ENCODE data around the gene PDGFRB. TPM values are rescaled to one million over a fixed set of nuclear protein-coding genes. Genes with fewer than 3 reads are reported as not detected.

The PDGFRB gene
- polyA plus RNA-seq, 1 experiment, result 276 TPM

DNA sequence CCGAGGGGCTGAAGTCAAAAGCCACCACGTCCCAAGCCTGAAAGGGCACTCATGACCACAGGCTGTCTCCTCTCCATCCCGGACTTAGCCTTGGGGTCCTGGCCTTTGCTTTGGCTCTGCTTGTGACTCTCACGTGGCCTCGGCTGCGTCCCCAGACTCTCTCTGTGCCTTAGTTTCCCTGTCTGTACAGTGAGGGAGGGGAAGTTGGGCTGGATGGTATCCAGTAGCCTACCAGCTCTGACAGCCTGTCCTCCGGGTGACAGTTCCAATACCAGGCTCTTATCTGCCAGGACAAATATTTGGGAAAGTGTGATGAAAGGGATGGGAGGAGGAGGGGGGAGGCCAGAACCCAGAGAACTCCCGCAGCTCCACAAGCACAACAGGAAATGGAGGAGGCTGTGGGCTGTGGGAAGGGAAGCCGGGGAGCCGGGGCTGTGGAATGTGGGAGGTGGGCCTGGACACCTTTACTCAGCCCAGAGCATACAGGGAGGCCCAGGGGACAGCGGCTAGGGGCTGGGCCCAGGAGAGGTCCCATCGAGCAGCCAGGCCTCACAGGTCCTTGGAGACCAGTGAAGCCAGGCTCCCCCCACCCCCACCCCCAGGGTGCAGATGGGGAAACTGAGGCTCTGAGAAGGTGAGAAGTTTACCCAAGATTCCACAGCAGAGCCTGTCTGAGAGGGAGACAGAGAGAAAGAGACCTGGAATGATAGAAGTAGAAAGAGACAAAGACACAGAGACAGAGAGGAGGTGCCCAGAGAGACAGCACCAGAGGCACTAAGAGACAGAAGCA is 18.3 kb downstream of the PDGFRB start:
- ChIA-PET CTCF (interaction anchor here (0.8 to 3.4 kb wide), 5 partner anchors 11 to 76 kb away, joined by 3 to 24 read pairs (median 7); partner anchors contain the start of gene PDGFRB), POLR2A (no interaction called here)
- Histone ChIP-seq H3K36me3 (ENCODE audit: control insufficient read depth, insufficient read depth, low read length) (peaks cover 47% of the 10 kb centered on the region), H3K4me3 (ENCODE audit: low read depth, low read length) (no peak overlapping the region), H3K27me3 (ENCODE audit: control insufficient read depth, insufficient read depth, low read length) (no peaks in the 10 kb centered on the region)
- TF ChIP-seq, protein P1, sequence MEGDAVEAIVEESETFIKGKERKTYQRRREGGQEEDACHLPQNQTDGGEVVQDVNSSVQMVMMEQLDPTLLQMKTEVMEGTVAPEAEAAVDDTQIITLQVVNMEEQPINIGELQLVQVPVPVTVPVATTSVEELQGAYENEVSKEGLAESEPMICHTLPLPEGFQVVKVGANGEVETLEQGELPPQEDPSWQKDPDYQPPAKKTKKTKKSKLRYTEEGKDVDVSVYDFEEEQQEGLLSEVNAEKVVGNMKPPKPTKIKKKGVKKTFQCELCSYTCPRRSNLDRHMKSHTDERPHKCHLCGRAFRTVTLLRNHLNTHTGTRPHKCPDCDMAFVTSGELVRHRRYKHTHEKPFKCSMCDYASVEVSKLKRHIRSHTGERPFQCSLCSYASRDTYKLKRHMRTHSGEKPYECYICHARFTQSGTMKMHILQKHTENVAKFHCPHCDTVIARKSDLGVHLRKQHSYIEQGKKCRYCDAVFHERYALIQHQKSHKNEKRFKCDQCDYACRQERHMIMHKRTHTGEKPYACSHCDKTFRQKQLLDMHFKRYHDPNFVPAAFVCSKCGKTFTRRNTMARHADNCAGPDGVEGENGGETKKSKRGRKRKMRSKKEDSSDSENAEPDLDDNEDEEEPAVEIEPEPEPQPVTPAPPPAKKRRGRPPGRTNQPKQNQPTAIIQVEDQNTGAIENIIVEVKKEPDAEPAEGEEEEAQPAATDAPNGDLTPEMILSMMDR (IDR thresholded peaks at IDR 0.05; ENCODE audit: insufficient read depth, low read depth, low read length), result no peak
- DNase-seq (ENCODE audit: low read depth), result no peak

DNA sequence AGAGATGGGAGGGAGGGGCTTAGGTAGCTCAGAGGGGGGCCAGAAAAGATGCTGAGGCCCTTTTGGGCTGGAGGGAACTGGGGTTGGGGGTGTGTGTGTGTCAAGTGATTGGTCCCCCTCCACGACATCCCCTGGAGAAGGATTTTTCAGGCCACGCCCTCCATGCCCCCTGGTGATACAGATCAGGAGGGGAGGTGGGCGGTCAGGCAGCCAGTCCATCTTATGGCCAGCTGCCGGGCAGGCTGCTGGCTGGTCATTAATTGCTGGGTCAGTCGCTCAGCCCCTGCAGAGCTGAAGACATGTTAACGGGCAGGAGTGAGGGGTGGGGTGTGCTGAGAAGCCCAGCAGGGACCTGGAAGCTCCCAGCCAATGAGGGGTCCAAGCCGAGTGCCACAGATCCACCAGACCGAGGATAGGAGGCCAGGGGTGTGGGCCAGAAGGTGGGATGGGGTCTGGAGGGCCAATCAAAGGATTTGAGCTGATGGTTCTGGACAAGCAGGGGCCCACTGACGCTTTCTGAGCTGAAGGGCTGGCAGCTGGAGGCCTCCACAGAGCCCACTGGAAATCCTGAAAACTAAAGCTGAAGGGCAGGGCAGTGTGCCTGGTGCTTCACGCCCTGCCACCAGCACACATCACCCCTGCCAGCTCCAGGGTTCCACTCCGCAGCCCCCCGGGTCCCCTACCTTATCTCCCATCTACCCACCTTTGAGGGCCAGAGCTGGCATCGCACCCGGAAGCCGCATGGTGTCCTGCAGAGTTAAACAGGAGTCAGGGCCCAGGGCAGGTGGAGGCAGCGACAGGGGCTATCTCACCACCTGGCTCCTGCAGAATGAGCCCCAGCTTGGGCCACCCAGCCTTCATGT is 19.1 kb downstream of the PDGFRB start:
- peaks cover 50% of the 10 kb centered on the region for H3K36me3 ChIP-seq (ENCODE audit: control insufficient read depth, insufficient read depth, low read length)
- POLR2A ChIA-PET, result interaction anchor here (0.6 to 0.8 kb wide), 2 partner anchors 9 to 242 kb away, joined by 3 to 4 read pairs; no protein-coding TSS in a partner anchor
- no peak for DNase-seq (ENCODE audit: low read depth)

DNA sequence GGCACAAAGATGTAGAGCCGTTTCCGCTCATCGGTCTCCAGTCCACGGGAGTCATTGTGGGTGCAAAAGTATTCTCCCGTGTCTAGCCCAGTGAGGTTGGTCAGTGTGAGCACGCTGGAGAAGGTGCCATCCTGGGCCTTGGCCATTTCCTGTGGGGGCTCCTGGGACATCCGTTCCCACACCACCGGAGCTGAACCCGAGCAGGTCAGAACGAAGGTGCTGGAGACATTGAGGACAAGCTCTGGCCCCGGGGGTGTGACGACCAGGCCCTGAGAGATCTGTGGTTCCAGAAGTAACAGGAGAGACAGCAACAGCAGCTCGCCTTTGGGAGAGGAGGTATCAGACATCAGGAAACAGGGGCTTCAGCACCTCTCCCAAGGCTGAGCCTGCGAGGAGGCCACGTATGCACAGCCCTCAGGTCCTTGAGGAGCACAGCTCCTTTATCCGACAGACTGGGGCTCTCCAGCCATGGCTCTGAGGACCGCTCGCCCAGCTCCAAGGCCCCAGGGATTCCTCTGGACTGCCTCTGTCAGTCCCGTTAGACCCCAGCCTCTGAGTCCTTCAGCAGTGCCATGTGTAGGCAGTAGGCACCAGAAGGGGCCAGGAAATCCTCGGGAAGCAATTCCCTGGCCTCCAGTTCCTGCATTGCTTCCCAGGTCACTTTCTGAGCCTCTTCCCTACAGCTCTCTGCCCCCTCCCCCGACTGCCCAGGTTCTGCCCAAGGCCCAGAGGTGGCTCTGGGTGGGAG is 19.9 kb downstream of the PDGFRB start:
- H3K27me3 ChIP-seq (ENCODE audit: control insufficient read depth, insufficient read depth, low read length), result no peaks in the 10 kb centered on the region
- CTCF ChIA-PET, result interaction anchor here (0.9 to 3.4 kb wide), 8 partner anchors 10 to 499 kb away, joined by 3 to 24 read pairs (median 3); partner anchors contain the start of gene PDGFRB
- TF ChIP-seq, protein P1 (IDR thresholded peaks at IDR 0.05; ENCODE audit: insufficient read depth, low read depth, low read length), result no peak
- peaks cover 52% of the 10 kb centered on the region for H3K36me3 ChIP-seq (ENCODE audit: control insufficient read depth, insufficient read depth, low read length)
- POLR2A ChIA-PET, result interaction anchor here (0.6 to 0.8 kb wide), 2 partner anchors 10 to 243 kb away, joined by 3 to 4 read pairs; no protein-coding TSS in a partner anchor
- no peak overlapping the region for H3K4me3 ChIP-seq (ENCODE audit: low read depth, low read length)
- no peak for DNase-seq (ENCODE audit: low read depth)

More for the DNA sequence above, 19.1 kb downstream of the PDGFRB start:
- H3K27me3 ChIP-seq (ENCODE audit: control insufficient read depth, insufficient read depth, low read length), result no peaks in the 10 kb centered on the region
- CTCF ChIA-PET, result interaction anchor here (0.9 to 3.4 kb wide), 7 partner anchors 9 to 499 kb away, joined by 3 to 24 read pairs (median 3); partner anchors contain the start of gene PDGFRB
- H3K4me3 ChIP-seq (ENCODE audit: low read depth, low read length), result no peak overlapping the region
- TF ChIP-seq, protein P1 (IDR thresholded peaks at IDR 0.05; ENCODE audit: insufficient read depth, low read depth, low read length), result no peak

DNA sequence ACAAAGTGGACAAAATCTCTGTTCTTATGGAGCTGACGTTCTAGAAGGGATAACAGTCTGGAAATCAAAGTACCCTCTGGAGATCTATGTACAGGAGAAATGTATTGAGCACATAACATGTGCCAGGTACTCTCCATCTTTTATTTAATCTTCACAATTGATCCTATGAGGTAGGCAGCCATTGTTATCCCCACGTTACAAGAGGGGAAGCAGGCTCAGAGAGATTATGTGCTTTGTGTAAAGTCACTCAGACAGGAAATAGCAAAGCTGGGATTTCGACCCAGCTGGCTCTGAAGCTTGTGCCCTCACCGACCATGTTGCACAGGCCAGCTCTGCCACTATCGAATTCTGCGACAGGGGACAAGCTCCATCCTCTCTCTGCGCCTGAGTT is 21.5 kb downstream of the PDGFRB start:
- CTCF ChIA-PET, result interaction anchor here (0.9 to 2.1 kb wide), 3 partner anchors 9 to 84 kb away, joined by 4 to 9 read pairs (median 4); partner anchors contain the start of gene PDGFRB
- no peak for DNase-seq (ENCODE audit: low read depth)
- H3K36me3 ChIP-seq (ENCODE audit: control insufficient read depth, insufficient read depth, low read length), result peaks cover 65% of the 10 kb centered on the region
- H3K4me3 ChIP-seq (ENCODE audit: low read depth, low read length), result no peak overlapping the region
- no peaks in the 10 kb centered on the region for H3K27me3 ChIP-seq (ENCODE audit: control insufficient read depth, insufficient read depth, low read length)
- POLR2A ChIA-PET, result interaction anchor here (0.6 kb wide), 1 partner anchor 9 kb away, joined by 4 read pairs; no protein-coding TSS in a partner anchor
- TF ChIP-seq, protein P1 (IDR thresholded peaks at IDR 0.05; ENCODE audit: insufficient read depth, low read depth, low read length), result no peak

Data from BJ (cell line).